Dermis microvascular lymphatic vessel endothelial cell (primary cell): Measurements from ENCODE around the gene PLGRKT. TPM values are rescaled to one million over a fixed set of nuclear protein-coding genes. Genes with fewer than 3 reads are reported as not detected.
"Not testable (repeated sequence)": the region's sequence is repeated elsewhere in the genome, so short reads cannot be mapped to it uniquely, and the experiment has no call there.

ENCODE experiments used
- DNase-seq, 2 donors: peaks; one replicate each; pipeline versions ENCODE4 v3.0.0 to v3.0.0-alpha.2; 2010; ENCODE audit warnings: low read depth in 2 of 2
- total RNA-seq: library from RNA; depleted of rRNA; stranded (reverse); fragments of >200 nt; gene quantifications from 2 replicates; pipeline ENCODE4 v1.2.1, GENCODE V29; 2014

The PLGRKT gene
- total RNA-seq: 5.4 and 6.9 TPM in 2 replicates

GRCh38 chr9:5437254-5438216 lies at the start of gene PLGRKT:
TSS of gene PLGRKT (minus strand) at chr9:5437925. CDS start at chr9:5431977, 5,948 bp downstream.
- DNase-seq: peak; percentile 63 to 90

- no peak for DNase-seq
These were observed 49.3 kb upstream of the PLGRKT start for GRCh38 chr9:5486988-5487387.

GRCh38 chr9:5485378-5486085 lies 47.8 kb upstream of the PLGRKT start:
- peak in 1 of 2 donors; percentile 30 for DNase-seq

- DNase-seq: no peak
These were observed 45.6 kb upstream of the PLGRKT start for GRCh38 chr9:5483306-5483705.

GRCh38 chr9:5482194-5482593 lies 44.5 kb upstream of the PLGRKT start:
- DNase-seq: no peak

- no peak for DNase-seq
These were observed 43.8 kb upstream of the PLGRKT start for GRCh38 chr9:5481322-5482040.

GRCh38 chr9:5480919-5481318 lies 43.2 kb upstream of the PLGRKT start:
- no peak for DNase-seq

GRCh38 chr9:5479994-5480694 lies 42.4 kb upstream of the PLGRKT start:
- no peak for DNase-seq

GRCh38 chr9:5478206-5478605 lies 40.5 kb upstream of the PLGRKT start:
- no peak for DNase-seq

- DNase-seq: not testable (repeated sequence)
These were observed 37.9 kb upstream of the PLGRKT start for GRCh38 chr9:5475611-5476010.

- no peak for DNase-seq
These were observed 33.1 kb upstream of the PLGRKT start for GRCh38 chr9:5470816-5471215.

GRCh38 chr9:5470122-5470521 lies 32.4 kb upstream of the PLGRKT start:
- no peak for DNase-seq

GRCh38 chr9:5468850-5469249 lies 31.1 kb upstream of the PLGRKT start:
- no peak for DNase-seq

- no peak for DNase-seq
These were observed 29.0 kb upstream of the PLGRKT start for GRCh38 chr9:5466766-5467165.

GRCh38 chr9:5466005-5466404 lies 28.3 kb upstream of the PLGRKT start:
- DNase-seq: no peak

- DNase-seq: not testable (repeated sequence)
These were observed 27.2 kb upstream of the PLGRKT start for GRCh38 chr9:5464831-5465330.

- no peak for DNase-seq
These were observed 22.4 kb upstream of the PLGRKT start for GRCh38 chr9:5460157-5460556.

GRCh38 chr9:5459289-5459829 lies 21.6 kb upstream of the PLGRKT start:
- DNase-seq: no peak

GRCh38 chr9:5455181-5455580 lies 17.5 kb upstream of the PLGRKT start:
- DNase-seq: peak in 1 of 2 donors; percentile 67

GRCh38 chr9:5453673-5454072 lies 15.9 kb upstream of the PLGRKT start:
- DNase-seq: no peak

GRCh38 chr9:5453004-5453403 lies 15.3 kb upstream of the PLGRKT start:
- peak in 1 of 2 donors; percentile 59 for DNase-seq
